GM12878 (cell line): ENCODE measurements around the gene SNX30. TPM values are rescaled to one million over a fixed set of nuclear protein-coding genes. Genes with fewer than 3 reads are reported as not detected.

Experiments used
- ATAC-seq: fragments of 200-7000 bp; cut with Tn5 transposase; 3 replicates; pipeline ENCODE4 v1.9.1; 2020; ENCODE audit warnings: mild to moderate bottlenecking, moderate library complexity
- BruUV-seq: library from RNA; stranded (reverse); fragments of 400-500 nt; replicated peaks from 2 replicates; lab custom pipeline; 2021; lab: Mats Ljungman, UMichigan
- CTCF ChIA-PET: fragments of 300-600 bp; sonication (Branson Sonifier 250); formaldehyde crosslinking; extraction: SDS; loops from one replicate; lab custom pipeline; 2021; ENCODE audit warnings: inconsistent platforms; lab: Yijun Ruan, JAX
- POLR2A ChIA-PET: fragments of 350-600 bp; formaldehyde crosslinking; extraction: SDS; loops from one replicate; lab custom pipeline; 2021; ENCODE audit warnings: inconsistent platforms; lab: Charles Lee
- RAD21 ChIA-PET: fragments of 300-600 bp; sonication (Branson Sonifier 250); formaldehyde crosslinking; loops from one replicate; lab custom pipeline; 2023; ENCODE audit warnings: antibody characterized with exemption; ENCODE audit not compliant: unreplicated experiment; lab: Charles Lee
- SMC1A ChIA-PET: fragments of 300-600 bp; sonication (Branson Sonifier 250); formaldehyde crosslinking; loops from one replicate; lab custom pipeline; 2023; ENCODE audit not compliant: unreplicated experiment, uncharacterized antibody; lab: Charles Lee
- DNase-seq: peaks from one replicate; pipeline ENCODE4 v3.0.0-alpha.2; 2011; ENCODE audit warnings: low read depth, low spot score
- FAIRE-seq: peaks from 3 replicates; lab custom pipeline; 2011; peaks lifted over from hg19 to GRCh38; lab: Jason Lieb, UNC
- H2AFZ ChIP-seq: 2 replicates; pipeline ENCODE4 v1.6.0; 2011; ENCODE audit warnings: low read depth, low read length, control low read depth; ENCODE audit not compliant: control insufficient read depth
- H3K27ac ChIP-seq: 2 replicates; pipeline ENCODE4 v1.5.1; 2011; ENCODE audit warnings: control low read depth; ENCODE audit not compliant: control insufficient read depth, insufficient read depth
- H3K27me3 ChIP-seq, 2 experiments: replicated peaks in 1 of 2; 2 replicates each; pipeline versions ENCODE4 v1.6.0 to v1.6.1; 2011; ENCODE audit warnings: low read length in 1 of 2; ENCODE audit not compliant: control insufficient read depth in 2 of 2, insufficient read depth in 2 of 2
- H3K36me3 ChIP-seq, 2 experiments: 2 replicates each; pipeline ENCODE4 v1.5.1; 2011; ENCODE audit warnings: low read length in 1 of 2; ENCODE audit not compliant: control insufficient read depth in 2 of 2, insufficient read depth in 2 of 2
- H3K4me1 ChIP-seq: 2 replicates; pipeline ENCODE4 v1.6.1; 2011; ENCODE audit warnings: mild to moderate bottlenecking, low read length, moderate library complexity, mixed read lengths; ENCODE audit not compliant: control insufficient read depth, insufficient read depth
- H3K4me2 ChIP-seq: 2 replicates; pipeline ENCODE4 v1.6.0; 2011; ENCODE audit warnings: control low read depth; ENCODE audit not compliant: control insufficient read depth, insufficient read depth
- H3K4me3 ChIP-seq: fragments of 200-600 bp; sonication (generic); 2 replicates; pipeline ENCODE4 v1.5.1; 2016
- H3K79me2 ChIP-seq: 2 replicates; pipeline ENCODE4 v1.6.0; 2011; ENCODE audit warnings: low read length; ENCODE audit not compliant: control insufficient read depth, insufficient read depth
- H3K9ac ChIP-seq: 2 replicates; pipeline ENCODE4 v1.8.0; 2011; ENCODE audit warnings: low read length, control low read depth, mixed read lengths; ENCODE audit not compliant: control insufficient read depth, insufficient read depth
- H3K9me3 ChIP-seq: replicated peaks from 3 replicates; pipeline ENCODE4 v1.5.1; 2011; ENCODE audit warnings: mild to moderate bottlenecking, low read length; ENCODE audit not compliant: control insufficient read depth, insufficient read depth
- H4K20me1 ChIP-seq: 2 replicates; pipeline ENCODE4 v1.6.0; 2011; ENCODE audit not compliant: control insufficient read depth, insufficient read depth
- CEBPZ ChIP-seq: fragments of 150-350 bp; IDR thresholded peaks from 2 replicates; pipeline ENCODE4 v1.6.1; 2016; ENCODE audit warnings: low read depth, low read length
- whole genome bisulfite sequencing: methylation state at CpG from one replicate; pipeline ENCODE4 v1.1.6; 2016; ENCODE audit warnings: low lambda C conversion rate; ENCODE audit not compliant: insufficient replicate concordance, insufficient coverage; ENCODE audit errors: missing lambda C conversion rate; 5-methylcytosine and 5-hydroxymethylcytosine counted together
- in situ Hi-C: fragments of 300-500 bp; cut with MboI; formaldehyde crosslinking; loops from 9 replicates; pipeline ENCODE4 v1.14.3; 2018; ENCODE audit warnings: mixed read lengths
- intact Hi-C: fragments of 100-400 bp; cut with micrococcal nuclease; formaldehyde crosslinking; loops from one replicate; pipeline ENCODE4 v1.14.2; 2022; ENCODE audit not compliant: unreplicated experiment
- polyA plus RNA-seq, 11 experiments: library from polyadenylated mRNA; depleted of rRNA in 4 of 11; unstranded in 6 of 11; stranded (reverse) in 5 of 11; fragments of >200 nt; fragmentation: Nextera tagmentation in 4 of 11; fragmentation: Illumina TruSeq in 1 of 11; extraction: Ambion mirVana in 4 of 11; extraction: Trizol in 1 of 11; gene quantifications; 1 replicate in 1 of 11; 2 replicates in 10 of 11; pipeline versions ENCODE4 v1.2.1 to v1.2.3, GENCODE V29; 2011 to 2016; ENCODE audit warnings: inconsistent platforms in 2 of 11, missing spikeins in 2 of 11, low read depth in 1 of 11
- total RNA-seq, 4 experiments: library from RNA; depleted of rRNA in 3 of 4; stranded (reverse); fragments of >200 nt in 3 of 4; fragmentation: Illumina TruSeq in 1 of 4; extraction: Trizol in 1 of 4; gene quantifications; 2 replicates each; pipeline versions ENCODE4 v1.2.1 to v1.2.3, GENCODE V29; 2013 to 2021

The SNX30 gene
- total and polyA plus RNA-seq, 10 of the 15 experiments (the other 5 are each of a cell fraction or from before 2014, with no cell fraction given) = 0.53 to 4.0 (median 1.5) TPM

GRCh38 chr9:112784020-112784785 is 33.6 kb downstream of the SNX30 start:
- ChIA-PET CTCF (interaction anchor here (1.1 to 1.4 kb wide), 2 partner anchors 10 to 36 kb away, joined by 3 read pairs; no protein-coding TSS in a partner anchor), SMC1A (no interaction called here), POLR2A (no interaction called here), RAD21 (no interaction called here)
- Histone ChIP-seq H3K4me3 (no peak overlapping the region), H3K4me2 (no peak overlapping the region), H3K27ac (no peak overlapping the region), H3K9ac (no peak overlapping the region), H3K27me3 (peaks cover 0 to 1% of the 10 kb centered on the region in 2 experiments; a peak in 2 of 4 replicates), H2AFZ (no peak overlapping the region), H3K36me3 (no peaks in the 10 kb centered on the region), H3K79me2 (no peaks in the 10 kb centered on the region), H4K20me1 (no peaks in the 10 kb centered on the region; the same call in 1 of the 2 replicates), H3K4me1 (peaks cover 11% of the 10 kb centered on the region; the same call in 1 of the 2 replicates), H3K9me3 (no peaks in the 10 kb centered on the region)
- no peak for FAIRE-seq
- BruUV-seq = no TSS peak
- WGBS = 52% methylated on average over 7 of the region's 7 CpGs
- TF ChIP-seq CEBPZ = no peak
- in situ Hi-C loops = no loop called here
- ATAC-seq = no peak
- intact Hi-C loops = no loop called here
- DNase-seq = no peak
